ENCODE measurements around the gene CAPRIN2.
A peak's percentile ranks its signal among the peaks of the same experiment; 100 is the strongest.

Gene CAPRIN2

GRCh38 chr12:30761730-30762129 lies 7.0 kb upstream of the CAPRIN2 start:
- DNase-seq (ENCODE audit: low read depth in 2 of 2) = no peak

GRCh38 chr12:30757316-30757715 lies 2.6 kb upstream of the CAPRIN2 start:
- no peak for DNase-seq (ENCODE audit: low read depth in 2 of 2)

GRCh38 chr12:30756074-30756473 lies 1.3 kb upstream of the CAPRIN2 start:
- peak in 1 of 2 donors; percentile 1 for DNase-seq (ENCODE audit: low read depth in 2 of 2)

GRCh38 chr12:30755395-30755762 lies 628 bp upstream of the CAPRIN2 start:
- no peak for DNase-seq (ENCODE audit: low read depth in 2 of 2)

- DNase-seq (ENCODE audit: low read depth in 2 of 2) = no peak
These were observed 385 bp downstream of the CAPRIN2 start for GRCh38 chr12:30754383-30754749.

- no peak for DNase-seq (ENCODE audit: low read depth in 2 of 2)
These were observed 884 bp downstream of the CAPRIN2 start for GRCh38 chr12:30753751-30754382.

- no peak for DNase-seq (ENCODE audit: low read depth in 2 of 2)
These were observed 1.5 kb downstream of the CAPRIN2 start for GRCh38 chr12:30753233-30753632.

- no peak for DNase-seq (ENCODE audit: low read depth in 2 of 2)
These were observed 2.5 kb downstream of the CAPRIN2 start for GRCh38 chr12:30752255-30752654.

GRCh38 chr12:30748147-30748546 lies 6.6 kb downstream of the CAPRIN2 start:
- no peak for DNase-seq (ENCODE audit: low read depth in 2 of 2)

GRCh38 chr12:30746190-30746589 lies 8.6 kb downstream of the CAPRIN2 start:
- DNase-seq (ENCODE audit: low read depth in 2 of 2) = no peak

- no peak for DNase-seq (ENCODE audit: low read depth in 2 of 2)
These were observed 10.4 kb downstream of the CAPRIN2 start for GRCh38 chr12:30744321-30744720.

- DNase-seq (ENCODE audit: low read depth in 2 of 2) = no peak
These were observed 14.5 kb downstream of the CAPRIN2 start for GRCh38 chr12:30740274-30740673.

- no peak for DNase-seq (ENCODE audit: low read depth in 2 of 2)
These were observed 15.7 kb downstream of the CAPRIN2 start for GRCh38 chr12:30739020-30739419.

GRCh38 chr12:30732954-30733637 lies 21.7 kb downstream of the CAPRIN2 start:
- DNase-seq (ENCODE audit: low read depth in 2 of 2) = no peak

GRCh38 chr12:30730011-30730410 lies 24.7 kb downstream of the CAPRIN2 start:
- no peak for DNase-seq (ENCODE audit: low read depth in 2 of 2)

GRCh38 chr12:30729547-30729946 lies 25.2 kb downstream of the CAPRIN2 start:
- DNase-seq (ENCODE audit: low read depth in 2 of 2) = no peak

- no peak for DNase-seq (ENCODE audit: low read depth in 2 of 2)
These were observed 28.1 kb downstream of the CAPRIN2 start for GRCh38 chr12:30726647-30727046.

GRCh38 chr12:30725739-30726138 lies 29.0 kb downstream of the CAPRIN2 start:
- DNase-seq (ENCODE audit: low read depth in 2 of 2) = no peak

- DNase-seq (ENCODE audit: low read depth in 2 of 2) = no peak
These were observed 35.7 kb downstream of the CAPRIN2 start for GRCh38 chr12:30719060-30719459.

GRCh38 chr12:30707613-30708342 lies 47.0 kb downstream of the CAPRIN2 start:
- DNase-seq (ENCODE audit: low read depth in 2 of 2) = no peak

GRCh38 chr12:30706476-30706875 lies 48.3 kb downstream of the CAPRIN2 start:
- no peak for DNase-seq (ENCODE audit: low read depth in 2 of 2)

GRCh38 chr12:30701056-30701455 lies 53.7 kb downstream of the CAPRIN2 start:
- DNase-seq (ENCODE audit: low read depth in 2 of 2) = no peak
